IgD-negative memory B cell (primary cell): ENCODE data around the gene PATZ1. TPM values are rescaled to one million over a fixed set of nuclear protein-coding genes. Genes with fewer than 3 reads are reported as not detected.
A peak's percentile ranks its signal among the peaks of the same experiment; 100 is the strongest.

Source experiments
- H3K27ac Mint-ChIP-seq, 3 donors: one replicate each; pipeline ENCODE4 v1.8.0; 2020 to 2022; ENCODE audit warnings: mild to moderate bottlenecking in 3 of 3, mixed read lengths in 3 of 3, moderate library complexity in 1 of 3
- H3K27me3 Mint-ChIP-seq: one replicate; pipeline ENCODE4 v1.8.0; 2021; ENCODE audit warnings: mixed read lengths
- H3K36me3 Mint-ChIP-seq: one replicate; pipeline ENCODE4 v1.8.0; 2020; ENCODE audit warnings: mild to moderate bottlenecking, mixed read lengths
- H3K4me1 Mint-ChIP-seq, 3 donors: one replicate each; pipeline ENCODE4 v1.8.0; 2020 to 2022; ENCODE audit warnings: mixed read lengths in 3 of 3, mild to moderate bottlenecking in 1 of 3
- H3K4me3 Mint-ChIP-seq, 4 donors: one replicate each; pipeline ENCODE4 v1.8.0; 2020 to 2022; ENCODE audit warnings: mild to moderate bottlenecking in 4 of 4, mixed read lengths in 4 of 4, moderate library complexity in 3 of 4
- H3K9me3 Mint-ChIP-seq, 3 donors: one replicate each; pipeline ENCODE4 v1.8.0; 2020 to 2021; ENCODE audit warnings: mixed read lengths in 3 of 3, mild to moderate bottlenecking in 1 of 3
- polyA plus RNA-seq: library from polyadenylated mRNA; unstranded; fragments of 300-500 nt; fragmentation: Illumina TruSeq; gene quantifications from one replicate; pipeline ENCODE4 v1.2.3, GENCODE V29; 2021

The PATZ1 gene
- polyA plus RNA-seq, 1 donor from 2014 or later = 11.5 TPM

DNA sequence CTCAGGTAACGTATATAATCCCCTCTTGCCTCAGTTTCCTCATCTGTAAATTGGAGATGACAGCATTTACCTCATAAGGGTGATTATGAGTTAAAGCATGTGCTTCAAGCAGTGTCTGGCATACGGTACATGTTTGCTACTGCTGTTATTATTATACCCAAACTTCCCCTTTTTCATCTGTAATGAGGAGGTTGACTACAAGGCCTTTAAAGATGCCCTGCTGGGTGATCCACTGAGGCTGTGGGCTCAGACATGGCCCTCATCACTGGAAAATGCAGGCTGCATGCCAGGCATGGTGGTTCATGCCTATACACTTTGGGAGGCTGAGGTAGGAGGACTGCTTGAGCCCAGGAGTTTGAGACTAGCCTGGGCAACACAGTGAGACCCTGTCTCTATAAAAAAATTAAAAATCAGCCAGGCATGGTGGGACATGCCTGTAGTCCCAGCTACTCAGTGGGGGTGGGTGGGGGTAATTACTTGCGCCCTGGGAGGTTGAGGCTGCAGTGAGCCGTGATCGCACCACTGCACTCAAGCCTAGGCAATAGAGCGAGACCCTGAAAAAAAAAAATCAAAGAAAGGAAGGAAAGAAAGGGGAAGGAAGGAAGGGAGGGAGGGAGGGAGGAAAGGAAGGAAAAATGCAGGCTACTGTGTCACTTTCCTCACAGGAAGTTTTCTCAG lies 58.2 kb downstream of the PATZ1 start:
- Mint-ChIP-seq H3K4me1 (peaks cover 38 to 41% (median 39%) of the 10 kb centered on the region in 3 donors), H3K4me3 (peak overlapping the region; percentile 88 to 99 (median 96)), H3K9me3 (no peaks in the 10 kb centered on the region), H3K27me3 (no peaks in the 10 kb centered on the region), H3K27ac (peak overlapping the region; percentile 99 to 100 (median 99)), H3K36me3 (peaks cover 15% of the 10 kb centered on the region)

DNA sequence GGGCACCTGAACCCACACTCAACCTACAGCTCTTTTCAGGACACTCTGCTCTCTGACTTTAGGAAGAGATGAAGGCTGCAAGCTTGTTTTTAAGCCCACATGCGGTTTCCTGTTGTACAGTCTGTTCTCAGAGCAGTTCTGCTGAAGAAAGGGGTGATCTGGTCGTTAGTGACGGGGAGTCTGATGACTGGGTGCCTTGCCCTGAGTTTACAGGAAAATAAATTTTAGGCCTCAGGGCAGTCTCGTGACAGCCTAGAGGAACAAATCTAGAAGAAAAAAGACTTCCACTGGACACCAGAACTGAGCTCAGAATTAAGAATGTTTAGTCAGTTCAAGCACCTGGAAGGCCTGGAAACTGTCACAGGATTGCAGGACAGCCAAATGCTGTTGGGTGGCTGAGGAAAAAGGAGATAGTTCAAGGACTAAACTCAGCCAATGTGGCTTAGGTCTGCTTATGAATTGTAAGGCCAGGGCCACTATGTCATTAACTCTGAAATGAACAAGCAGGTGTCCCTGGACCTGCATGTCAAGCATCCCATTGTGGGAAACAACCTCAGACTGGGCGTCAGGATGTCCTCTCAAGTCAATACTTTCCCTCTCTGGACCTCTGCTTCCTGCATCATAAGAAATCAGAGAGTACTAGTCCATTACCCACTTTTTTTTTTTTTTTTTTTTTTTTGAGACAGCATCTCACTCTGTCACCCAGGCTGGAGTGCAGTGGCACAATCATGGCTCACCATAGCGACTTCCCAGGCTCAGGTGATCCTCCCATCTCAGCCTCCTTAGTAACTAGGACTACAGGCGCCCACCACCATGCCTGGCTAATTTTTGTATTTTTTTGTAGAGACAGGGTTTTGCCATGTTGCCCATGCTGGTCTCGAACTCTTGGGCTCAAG lies 59.5 kb downstream of the PATZ1 start:
- Mint-ChIP-seq H3K36me3 (peaks cover 15% of the 10 kb centered on the region), H3K4me3 (peak overlapping the region; percentile 44 to 89 (median 82)), H3K4me1 (peaks cover 33 to 39% (median 37%) of the 10 kb centered on the region in 3 donors), H3K27me3 (no peaks in the 10 kb centered on the region), H3K27ac (peak overlapping the region; percentile 40 to 99 (median 91)), H3K9me3 (no peaks in the 10 kb centered on the region)

DNA sequence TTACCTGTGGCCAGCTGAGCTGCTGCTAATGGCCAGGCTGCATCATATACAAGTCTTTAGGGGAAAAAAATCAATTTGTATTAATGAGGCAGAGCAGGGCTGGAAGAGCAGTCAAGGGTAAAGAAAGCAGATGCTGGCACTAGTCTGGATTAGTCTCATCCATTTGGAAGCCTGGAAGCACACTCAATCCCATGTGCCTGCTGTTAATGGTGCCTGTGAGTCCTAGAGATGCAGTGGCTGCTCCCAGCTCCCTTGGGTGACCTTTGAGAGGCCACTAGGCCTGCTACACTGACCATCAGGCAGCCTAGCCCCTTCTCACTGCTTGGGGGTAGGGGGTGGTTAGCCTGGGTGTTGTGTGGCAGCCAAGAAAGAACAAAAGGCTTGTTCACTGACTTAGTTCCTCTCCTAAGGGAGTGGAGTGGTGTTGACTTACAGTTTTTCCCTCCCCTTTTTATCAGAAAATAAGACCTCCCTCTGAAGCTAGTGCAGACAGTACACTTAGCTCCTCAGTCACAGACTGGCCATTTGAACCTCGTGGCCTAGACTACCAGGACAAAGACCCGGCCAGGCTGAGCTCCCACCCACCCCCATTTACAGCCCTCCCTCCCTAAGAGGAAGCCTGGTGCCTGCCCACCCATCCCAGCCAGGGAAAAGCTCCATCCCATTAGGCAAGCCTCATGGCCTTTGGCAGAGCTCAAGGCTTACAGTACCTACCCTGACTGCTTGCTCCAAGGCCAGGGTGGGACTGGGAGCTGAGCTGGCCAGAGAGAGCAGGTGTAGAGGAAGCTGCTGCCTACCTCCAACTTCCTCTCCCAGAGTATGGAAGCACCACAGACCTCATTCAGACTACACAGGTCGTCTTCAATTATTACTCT lies 61.6 kb downstream of the PATZ1 start:
- no peaks in the 10 kb centered on the region for H3K27me3 Mint-ChIP-seq
- H3K36me3 Mint-ChIP-seq = peaks cover 11% of the 10 kb centered on the region
- peak overlapping the region; percentile 59 to 99 (median 84) for H3K27ac Mint-ChIP-seq
- no peaks in the 10 kb centered on the region for H3K9me3 Mint-ChIP-seq
- peak overlapping the region in 2 of 4 donors; percentile 49 to 55 for H3K4me3 Mint-ChIP-seq
- peaks cover 23 to 36% (median 33%) of the 10 kb centered on the region in 3 donors for H3K4me1 Mint-ChIP-seq

DNA sequence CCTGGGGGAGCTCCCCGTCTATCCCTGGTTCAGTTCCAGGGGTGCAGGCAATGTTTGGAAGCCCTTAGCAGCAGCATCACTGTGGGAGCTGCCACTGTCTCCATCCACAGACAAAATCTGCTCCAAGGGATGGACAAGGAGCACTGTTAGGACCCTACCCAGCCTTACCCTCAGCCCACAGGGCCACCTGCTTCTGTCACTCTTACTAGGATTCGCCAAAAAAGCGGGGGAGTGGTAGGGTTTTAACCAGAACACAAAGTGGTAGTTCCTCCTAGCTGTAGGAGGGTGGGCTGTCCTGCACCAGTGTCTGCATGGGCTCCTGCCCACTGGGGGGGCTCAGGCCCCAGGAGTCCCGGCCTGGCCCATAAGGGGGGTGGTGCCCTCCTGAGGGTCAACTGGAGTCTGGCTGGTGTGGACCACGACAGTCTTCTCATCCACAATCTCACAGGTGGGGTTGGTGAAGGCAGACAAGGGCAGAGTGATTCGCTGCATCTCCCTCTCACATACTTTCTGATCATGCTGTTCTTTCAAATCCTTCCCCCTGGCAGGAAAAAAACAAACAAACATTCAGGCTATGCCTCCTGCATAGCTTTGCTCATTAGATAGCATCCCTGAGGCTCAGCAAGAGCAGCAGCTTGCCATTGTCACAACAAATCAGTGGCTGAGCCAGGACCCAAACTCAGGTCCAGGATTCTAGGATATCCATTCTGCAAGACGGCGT lies 63.2 kb downstream of the PATZ1 start:
- Mint-ChIP-seq H3K36me3 (peaks cover 11% of the 10 kb centered on the region), H3K27me3 (no peaks in the 10 kb centered on the region), H3K4me3 (no peak overlapping the region), H3K27ac (no peak overlapping the region), H3K9me3 (no peaks in the 10 kb centered on the region), H3K4me1 (peaks cover 21 to 29% (median 22%) of the 10 kb centered on the region in 3 donors)

DNA sequence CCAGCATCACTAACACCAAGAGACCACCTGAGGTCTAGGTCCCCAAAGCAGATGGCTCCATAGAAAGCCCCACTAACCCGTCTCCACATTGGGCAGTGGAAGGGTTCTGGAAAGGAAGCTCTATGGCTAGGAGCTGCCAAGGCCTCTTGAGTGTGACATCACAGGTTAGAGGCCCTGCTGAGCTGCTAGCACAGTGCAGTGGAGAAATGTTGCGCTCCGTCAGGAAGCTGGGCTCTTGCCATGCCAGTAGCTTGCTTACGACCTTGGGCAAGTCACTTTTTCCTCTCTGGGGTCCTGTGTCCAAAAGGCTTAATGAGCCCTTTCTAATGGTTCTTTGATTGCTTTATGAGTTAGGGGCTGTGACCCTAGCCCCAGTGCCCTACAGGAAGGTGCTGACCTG lies 64.4 kb downstream of the PATZ1 start:
- no peaks in the 10 kb centered on the region for H3K9me3 Mint-ChIP-seq
- peak overlapping the region in 1 of 3 donors; percentile 53 for H3K27ac Mint-ChIP-seq
- peaks cover 16 to 23% (median 17%) of the 10 kb centered on the region in 3 donors for H3K4me1 Mint-ChIP-seq
- peaks cover 6% of the 10 kb centered on the region for H3K36me3 Mint-ChIP-seq
- H3K4me3 Mint-ChIP-seq = no peak overlapping the region
- H3K27me3 Mint-ChIP-seq = no peaks in the 10 kb centered on the region

DNA sequence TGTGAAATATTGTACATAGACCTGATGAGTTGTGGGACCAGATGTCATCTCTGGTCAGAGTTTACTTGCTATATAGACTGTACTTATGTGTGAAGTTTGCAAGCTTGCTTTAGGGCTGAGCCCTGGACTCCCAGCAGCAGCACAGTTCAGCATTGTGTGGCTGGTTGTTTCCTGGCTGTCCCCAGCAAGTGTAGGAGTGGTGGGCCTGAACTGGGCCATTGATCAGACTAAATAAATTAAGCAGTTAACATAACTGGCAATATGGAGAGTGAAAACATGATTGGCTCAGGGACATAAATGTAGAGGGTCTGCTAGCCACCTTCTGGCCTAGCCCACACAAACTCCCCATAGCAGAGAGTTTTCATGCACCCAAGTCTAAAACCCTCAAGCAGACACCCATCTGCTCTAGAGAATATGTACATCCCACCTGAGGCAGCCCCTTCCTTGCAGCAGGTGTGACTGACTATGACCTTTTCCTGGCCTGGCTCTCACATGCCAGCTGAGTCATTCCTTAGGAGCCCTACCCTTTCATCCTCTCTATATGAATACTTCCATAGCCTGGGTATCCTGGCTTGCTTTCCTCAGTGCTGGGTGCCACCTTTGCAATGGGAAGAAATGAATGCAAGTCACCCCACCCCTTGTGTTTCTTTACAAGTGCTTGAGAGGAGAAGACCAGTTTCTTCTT lies 66.2 kb downstream of the PATZ1 start:
- H3K36me3 Mint-ChIP-seq = peaks cover 4% of the 10 kb centered on the region
- H3K4me3 Mint-ChIP-seq = no peak overlapping the region
- H3K27me3 Mint-ChIP-seq = no peaks in the 10 kb centered on the region
- H3K9me3 Mint-ChIP-seq = no peaks in the 10 kb centered on the region
- peaks cover under 1 to 8% (median 5%) of the 10 kb centered on the region in 3 donors for H3K4me1 Mint-ChIP-seq
- peak overlapping the region; percentile 4 to 72 (median 4) for H3K27ac Mint-ChIP-seq

DNA sequence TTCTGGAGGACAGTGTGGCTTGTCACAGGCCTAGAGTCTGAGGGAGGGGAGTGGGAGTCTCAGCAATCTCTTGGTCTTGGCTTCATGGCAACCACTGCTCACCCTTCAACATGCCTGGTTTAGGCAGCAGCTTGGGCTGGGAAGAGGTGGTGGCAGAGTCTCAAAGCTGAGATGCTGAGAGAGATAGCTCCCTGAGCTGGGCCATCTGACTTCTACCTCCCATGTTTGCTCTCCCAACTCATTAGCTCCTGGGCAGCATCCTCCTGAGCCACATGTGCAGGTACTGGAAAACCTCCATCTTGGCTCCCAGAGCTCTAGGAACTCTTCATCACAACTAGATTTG lies 66.8 kb downstream of the PATZ1 start:
- H3K27me3 Mint-ChIP-seq = no peaks in the 10 kb centered on the region
- no peak overlapping the region for H3K4me3 Mint-ChIP-seq
- peak overlapping the region in 1 of 3 donors; percentile 87 for H3K27ac Mint-ChIP-seq
- peaks cover 4% of the 10 kb centered on the region for H3K36me3 Mint-ChIP-seq
- no peaks in the 10 kb centered on the region for H3K9me3 Mint-ChIP-seq
- H3K4me1 Mint-ChIP-seq = peaks cover 0 to 8% (median 4%) of the 10 kb centered on the region in 3 donors

DNA sequence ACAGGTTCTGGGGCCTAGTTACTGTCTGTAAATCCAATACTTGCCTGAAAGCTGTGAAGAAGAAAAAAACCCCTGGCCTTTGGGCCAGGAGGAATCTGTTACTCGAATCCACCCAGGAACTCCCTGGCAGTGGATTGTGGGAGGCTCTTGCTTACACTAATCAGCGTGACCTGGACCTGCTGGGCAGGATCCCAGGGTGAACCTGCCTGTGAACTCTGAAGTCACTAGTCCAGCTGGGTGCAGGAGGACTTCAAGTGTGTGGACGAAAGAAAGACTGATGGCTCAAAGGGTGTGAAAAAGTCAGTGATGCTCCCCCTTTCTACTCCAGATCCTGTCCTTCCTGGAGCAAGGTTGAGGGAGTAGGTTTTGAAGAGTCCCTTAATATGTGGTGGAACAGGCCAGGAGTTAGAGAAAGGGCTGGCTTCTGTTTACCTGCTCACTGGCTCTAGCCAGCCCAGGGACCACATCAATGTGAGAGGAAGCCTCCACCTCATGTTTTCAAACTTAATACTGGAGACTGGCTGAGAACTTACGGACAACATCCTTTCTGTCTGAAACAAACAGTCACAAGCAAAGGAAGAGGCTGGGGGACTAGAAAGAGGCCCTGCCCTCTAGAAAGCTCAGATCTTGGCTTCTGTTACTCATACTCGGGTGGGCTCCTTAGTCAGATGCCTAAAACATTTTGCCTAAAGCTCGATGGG lies 67.4 kb downstream of the PATZ1 start:
- peak overlapping the region; percentile 19 to 87 (median 63) for H3K27ac Mint-ChIP-seq
- H3K27me3 Mint-ChIP-seq = no peaks in the 10 kb centered on the region
- peaks cover 0 to 8% (median 4%) of the 10 kb centered on the region in 3 donors for H3K4me1 Mint-ChIP-seq
- peaks cover 6% of the 10 kb centered on the region for H3K36me3 Mint-ChIP-seq
- peak overlapping the region in 1 of 4 donors; percentile 43 for H3K4me3 Mint-ChIP-seq
- H3K9me3 Mint-ChIP-seq = no peaks in the 10 kb centered on the region

DNA sequence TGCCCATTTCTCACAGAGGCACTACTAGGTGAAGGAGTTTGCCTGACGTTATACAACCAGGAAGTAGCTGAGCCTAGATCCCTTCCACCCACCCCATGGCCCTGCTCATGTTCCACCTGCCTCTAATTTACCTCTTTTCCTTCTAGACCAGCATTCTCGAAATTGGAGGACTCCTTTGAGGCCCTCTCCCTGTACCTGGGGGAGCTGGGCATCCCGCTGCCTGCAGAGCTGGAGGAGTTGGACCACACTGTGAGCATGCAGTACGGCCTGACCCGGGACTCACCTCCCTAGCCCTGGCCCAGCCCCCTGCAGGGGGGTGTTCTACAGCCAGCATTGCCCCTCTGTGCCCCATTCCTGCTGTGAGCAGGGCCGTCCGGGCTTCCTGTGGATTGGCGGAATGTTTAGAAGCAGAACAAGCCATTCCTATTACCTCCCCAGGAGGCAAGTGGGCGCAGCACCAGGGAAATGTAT lies 68.0 kb downstream of the PATZ1 start:
- no peaks in the 10 kb centered on the region for H3K9me3 Mint-ChIP-seq
- peaks cover 6% of the 10 kb centered on the region for H3K36me3 Mint-ChIP-seq
- peak overlapping the region; percentile 19 to 63 (median 63) for H3K27ac Mint-ChIP-seq
- no peaks in the 10 kb centered on the region for H3K27me3 Mint-ChIP-seq
- peak overlapping the region in 1 of 4 donors; percentile 43 for H3K4me3 Mint-ChIP-seq
- peaks cover 0 to 8% (median 4%) of the 10 kb centered on the region in 3 donors for H3K4me1 Mint-ChIP-seq

DNA sequence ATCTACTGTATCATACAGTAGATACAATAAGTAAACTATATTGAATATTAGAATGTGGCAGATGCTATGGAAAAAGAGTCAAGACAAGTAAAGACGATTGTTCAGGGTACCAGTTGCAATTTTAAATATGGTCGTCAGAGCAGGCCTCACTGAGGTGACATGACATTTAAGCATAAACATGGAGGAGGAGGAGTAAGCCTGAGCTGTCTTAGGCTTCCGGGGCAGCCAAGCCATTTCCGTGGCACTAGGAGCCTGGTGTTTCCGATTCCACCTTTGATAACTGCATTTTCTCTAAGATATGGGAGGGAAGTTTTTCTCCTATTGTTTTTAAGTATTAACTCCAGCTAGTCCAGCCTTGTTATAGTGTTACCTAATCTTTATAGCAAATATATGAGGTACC lies 68.4 kb downstream of the PATZ1 start:
- no peaks in the 10 kb centered on the region for H3K27me3 Mint-ChIP-seq
- H3K27ac Mint-ChIP-seq = peak overlapping the region; percentile 45 to 63 (median 51)
- H3K4me3 Mint-ChIP-seq = no peak overlapping the region
- H3K4me1 Mint-ChIP-seq = peaks cover 0 to 8% (median 4%) of the 10 kb centered on the region in 3 donors
- peaks cover 4% of the 10 kb centered on the region for H3K36me3 Mint-ChIP-seq
- no peaks in the 10 kb centered on the region for H3K9me3 Mint-ChIP-seq

DNA sequence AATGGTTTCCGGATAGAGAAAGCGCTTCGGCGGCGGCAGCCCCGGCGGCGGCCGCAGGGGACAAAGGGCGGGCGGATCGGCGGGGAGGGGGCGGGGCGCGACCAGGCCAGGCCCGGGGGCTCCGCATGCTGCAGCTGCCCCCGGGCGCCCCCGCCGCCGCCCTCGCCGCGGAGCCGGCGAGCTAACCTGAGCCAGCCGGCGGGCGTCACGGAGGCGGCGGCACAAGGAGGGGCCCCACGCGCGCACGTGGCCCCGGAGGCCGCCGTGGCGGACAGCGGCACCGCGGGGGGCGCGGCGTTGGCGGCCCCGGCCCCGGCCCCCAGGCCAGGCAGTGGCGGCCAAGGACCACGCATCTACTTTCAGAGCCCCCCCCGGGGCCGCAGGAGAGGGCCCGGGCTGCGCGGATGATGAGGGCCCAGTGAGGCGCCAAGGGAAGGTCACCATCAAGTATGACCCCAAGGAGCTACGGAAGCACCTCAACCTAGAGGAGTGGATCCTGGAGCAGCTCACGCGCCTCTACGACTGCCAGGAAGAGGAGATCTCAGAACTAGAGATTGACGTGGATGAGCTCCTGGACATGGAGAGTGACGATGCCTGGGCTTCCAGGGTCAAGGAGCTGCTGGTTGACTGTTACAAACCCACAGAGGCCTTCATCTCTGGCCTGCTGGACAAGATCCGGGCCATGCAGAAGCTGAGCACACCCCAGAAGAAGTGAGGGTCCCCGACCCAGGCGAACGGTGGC lies 69.5 kb downstream of the PATZ1 start:
- H3K9me3 Mint-ChIP-seq = no peaks in the 10 kb centered on the region
- no peak overlapping the region for H3K27ac Mint-ChIP-seq
- no peak overlapping the region for H3K4me3 Mint-ChIP-seq
- H3K27me3 Mint-ChIP-seq = no peaks in the 10 kb centered on the region
- H3K36me3 Mint-ChIP-seq = peaks cover 4% of the 10 kb centered on the region
- H3K4me1 Mint-ChIP-seq = peaks cover 0 to 6% (median 3%) of the 10 kb centered on the region in 3 donors
